GM10266 (cell line): ENCODE results near the gene UTF1.

Experiments used
- DNase-seq: peaks from one replicate; pipeline ENCODE4 v3.0.0; 2012; ENCODE audit errors: extremely low spot score
- TF ChIP-seq, protein P1 (sequence below): IDR thresholded peaks from 2 replicates; pipeline ENCODE4 v1.5.1; 2012; ENCODE audit warnings: mild to moderate bottlenecking, low read depth; ENCODE audit not compliant: control insufficient read depth, insufficient read depth; ENCODE audit errors: missing control alignments

The UTF1 gene

DNA sequence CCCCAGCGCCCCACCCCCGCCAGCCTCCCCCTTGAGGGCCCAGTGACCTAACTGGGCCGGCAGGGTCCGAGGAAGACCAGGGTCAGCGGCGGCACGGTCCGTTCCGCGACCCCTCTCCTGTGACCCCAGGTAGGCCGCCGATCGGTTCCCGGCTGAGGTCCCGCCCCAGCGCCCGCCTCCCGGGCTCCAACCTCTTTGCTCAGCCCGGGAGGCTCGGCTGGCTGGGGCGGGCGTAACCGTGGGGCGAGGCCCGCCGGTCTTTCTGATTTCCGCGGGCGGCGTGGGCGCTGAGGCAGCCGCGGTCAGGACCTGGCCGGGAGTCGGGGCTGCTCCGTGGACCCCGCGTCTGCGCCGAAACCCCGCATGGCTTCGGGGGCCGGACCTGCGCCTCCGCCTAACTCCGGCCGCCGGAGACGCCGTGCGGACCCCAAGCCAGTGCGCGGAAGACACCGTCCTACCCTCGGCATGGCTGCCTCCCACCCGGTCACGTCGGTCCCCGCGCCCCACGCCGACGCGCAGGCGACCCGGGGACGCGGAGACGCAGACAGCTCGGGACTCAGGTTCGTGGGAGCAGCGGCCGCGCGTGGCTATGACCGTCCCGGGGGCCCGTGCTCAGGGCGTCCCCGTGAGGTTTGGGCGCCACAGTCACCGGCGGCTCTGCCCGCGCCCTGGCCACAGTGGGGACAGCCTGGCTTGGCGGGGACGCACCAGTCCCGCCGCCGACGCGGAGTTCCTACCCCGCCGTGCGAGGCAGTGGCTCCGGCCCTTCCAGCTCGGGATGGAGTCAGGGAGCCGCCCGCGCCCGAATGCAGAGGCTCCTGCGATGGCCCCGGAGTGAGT lies 6.6 kb downstream of the UTF1 start:
- TF ChIP-seq, protein P1, sequence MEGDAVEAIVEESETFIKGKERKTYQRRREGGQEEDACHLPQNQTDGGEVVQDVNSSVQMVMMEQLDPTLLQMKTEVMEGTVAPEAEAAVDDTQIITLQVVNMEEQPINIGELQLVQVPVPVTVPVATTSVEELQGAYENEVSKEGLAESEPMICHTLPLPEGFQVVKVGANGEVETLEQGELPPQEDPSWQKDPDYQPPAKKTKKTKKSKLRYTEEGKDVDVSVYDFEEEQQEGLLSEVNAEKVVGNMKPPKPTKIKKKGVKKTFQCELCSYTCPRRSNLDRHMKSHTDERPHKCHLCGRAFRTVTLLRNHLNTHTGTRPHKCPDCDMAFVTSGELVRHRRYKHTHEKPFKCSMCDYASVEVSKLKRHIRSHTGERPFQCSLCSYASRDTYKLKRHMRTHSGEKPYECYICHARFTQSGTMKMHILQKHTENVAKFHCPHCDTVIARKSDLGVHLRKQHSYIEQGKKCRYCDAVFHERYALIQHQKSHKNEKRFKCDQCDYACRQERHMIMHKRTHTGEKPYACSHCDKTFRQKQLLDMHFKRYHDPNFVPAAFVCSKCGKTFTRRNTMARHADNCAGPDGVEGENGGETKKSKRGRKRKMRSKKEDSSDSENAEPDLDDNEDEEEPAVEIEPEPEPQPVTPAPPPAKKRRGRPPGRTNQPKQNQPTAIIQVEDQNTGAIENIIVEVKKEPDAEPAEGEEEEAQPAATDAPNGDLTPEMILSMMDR, result no peak
- DNase-seq, result no peak

DNA sequence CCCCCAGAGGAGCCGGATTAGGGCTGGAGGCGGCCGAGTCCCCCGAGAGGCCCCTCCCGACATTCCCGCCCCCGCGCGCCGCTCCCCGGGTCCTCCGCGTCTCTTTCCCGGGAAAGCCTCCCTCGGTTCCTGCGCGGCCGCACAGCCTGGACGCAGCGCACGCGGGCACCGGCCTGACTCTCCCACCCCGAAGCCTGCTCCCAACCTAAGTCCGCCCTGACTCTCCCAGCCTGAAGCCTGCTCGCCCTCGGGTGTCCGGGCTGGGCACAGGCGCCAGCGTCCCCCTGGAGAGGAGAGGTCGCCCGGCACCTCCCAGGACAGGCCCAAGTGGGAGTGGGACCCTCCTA lies 7.2 kb downstream of the UTF1 start:
- TF ChIP-seq, protein P1, result no peak
- DNase-seq, result no peak

DNA sequence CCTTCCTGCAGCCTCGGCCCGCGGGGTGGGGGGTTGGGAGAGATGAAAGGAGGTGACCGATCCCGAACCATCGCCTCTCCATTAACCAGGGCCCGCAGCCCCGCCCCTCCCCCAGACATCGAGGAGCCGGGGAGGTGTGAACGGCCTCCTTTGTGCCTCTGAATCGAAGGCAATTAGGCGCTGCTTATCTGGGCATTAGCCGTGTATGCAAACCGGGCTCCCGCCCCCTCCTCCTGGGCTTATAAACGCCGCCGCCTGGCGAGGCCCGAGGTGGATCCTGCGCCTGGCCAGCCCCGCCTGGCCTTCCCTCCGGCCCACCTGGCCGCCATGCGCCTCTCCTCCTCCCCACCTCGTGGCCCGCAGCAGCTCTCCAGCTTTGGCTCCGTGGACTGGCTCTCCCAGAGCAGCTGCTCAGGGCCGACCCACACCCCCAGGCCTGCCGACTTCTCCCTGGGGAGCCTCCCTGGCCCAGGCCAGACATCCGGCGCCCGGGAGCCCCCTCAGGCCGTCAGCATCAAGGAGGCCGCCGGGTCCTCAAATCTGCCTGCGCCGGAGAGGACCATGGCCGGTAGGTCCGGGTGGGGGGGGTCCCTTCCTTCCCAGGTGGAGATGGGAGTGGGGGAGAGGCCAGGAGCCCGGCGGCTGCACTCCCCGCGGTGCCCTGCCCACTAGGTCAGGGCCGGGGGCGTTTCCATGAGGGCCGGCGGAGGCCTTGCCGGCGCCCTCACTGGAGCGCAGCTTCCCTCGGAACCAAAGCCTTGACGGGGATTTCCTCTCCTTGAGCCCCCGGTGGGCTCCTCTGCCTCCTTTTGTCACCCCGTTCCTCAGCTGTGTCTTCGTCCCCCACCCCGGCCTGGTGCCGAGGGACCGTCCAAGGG lies 7.8 kb downstream of the UTF1 start, which contains the start of gene VENTX:
VENTX (plus strand) TSS at position 268 of the 878 bp plus-strand sequence; CDS start at position 328, 60 bp downstream.
- TF ChIP-seq, protein P1, result no peak
- no peak for DNase-seq

DNA sequence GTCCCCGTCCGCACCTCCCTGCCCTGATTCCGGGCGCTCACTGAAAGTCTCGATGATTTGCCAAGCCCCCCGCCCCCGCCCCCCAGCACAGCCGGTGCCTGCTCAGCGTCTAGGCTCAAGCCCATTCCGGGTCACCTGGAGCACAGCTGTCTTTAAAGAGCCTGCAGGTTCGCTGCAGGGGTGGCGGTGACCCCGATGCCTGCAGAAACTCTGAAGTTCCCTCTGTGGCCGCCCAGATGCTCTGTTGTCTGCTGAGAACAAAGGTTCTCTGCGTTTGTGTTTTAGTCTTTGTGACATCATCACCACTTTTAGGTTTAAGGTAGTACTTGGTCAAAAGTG lies 8.4 kb downstream of the UTF1 start:
- TF ChIP-seq, protein P1, result no peak
- no peak for DNase-seq

DNA sequence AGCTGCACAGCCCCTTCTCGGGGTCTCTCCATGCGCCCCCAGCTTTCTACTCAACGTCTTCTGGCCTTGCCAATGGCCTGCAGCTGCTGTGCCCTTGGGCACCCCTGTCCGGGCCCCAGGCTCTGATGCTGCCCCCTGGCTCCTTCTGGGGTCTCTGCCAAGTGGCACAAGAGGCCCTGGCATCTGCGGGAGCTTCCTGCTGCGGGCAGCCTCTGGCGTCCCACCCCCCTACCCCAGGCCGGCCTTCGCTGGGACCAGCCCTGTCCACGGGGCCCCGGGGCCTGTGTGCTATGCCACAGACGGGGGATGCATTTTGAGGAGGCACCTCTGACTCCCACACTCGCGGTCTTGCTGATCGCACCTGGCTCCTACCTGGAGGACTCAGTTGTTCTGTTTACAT lies 10.0 kb downstream of the UTF1 start:
- TF ChIP-seq, protein P1, result no peak
- DNase-seq, result no peak

DNA sequence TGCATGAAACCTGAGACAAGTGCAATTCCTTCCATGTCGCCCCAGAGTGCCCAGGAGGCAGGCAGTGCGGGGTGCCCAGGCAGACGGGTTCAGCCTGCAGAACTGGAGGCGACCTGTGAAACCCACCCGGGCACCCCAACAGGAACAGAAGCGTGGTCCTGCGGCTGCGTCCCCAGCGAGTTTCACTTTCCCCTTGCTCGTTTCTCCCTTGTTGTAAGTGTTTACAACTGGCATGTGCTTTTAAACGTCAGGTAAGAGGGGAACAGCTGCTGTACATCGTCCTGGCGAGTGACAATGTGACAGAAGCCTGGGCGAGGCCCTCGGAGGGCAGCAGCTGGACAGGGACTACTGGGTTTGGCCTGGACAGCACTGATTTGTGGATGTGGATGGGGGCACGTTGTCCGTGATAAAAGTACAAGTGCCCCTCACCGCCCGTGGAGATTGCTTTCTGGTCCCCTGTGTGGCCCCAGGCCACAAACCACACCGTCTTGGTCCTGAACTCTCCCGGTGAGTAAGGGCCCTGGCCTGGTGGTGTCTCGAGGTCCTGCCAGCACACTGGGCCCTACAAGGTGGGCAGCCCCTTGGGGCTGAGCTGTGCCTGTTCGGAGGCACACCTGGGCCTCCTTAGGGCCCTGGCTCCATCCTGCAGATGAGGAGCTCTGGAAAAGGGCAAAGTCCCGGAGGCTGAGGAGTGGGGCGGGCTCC lies 11.6 kb downstream of the UTF1 start:
- DNase-seq, result no peak
- TF ChIP-seq, protein P1, result no peak
